NCI-H2227 treated with DMSO at 0.1 percent for 48 hours (cell line): ENCODE measurements around the gene ERFE.

Source experiments
- DNase-seq: peaks from one replicate; lab custom pipeline; 2025; lab: John Stamatoyannopoulos, UW

ERFE gene

GRCh38 chr2:238216651-238217184 is 57.9 kb downstream of the ERFE start:
- DNase-seq = no peak
